Astrocyte of the hippocampus (primary cell): ENCODE measurements around the gene COL25A1.
A peak's percentile ranks its signal among the peaks of the same experiment; 100 is the strongest.
"Not testable (repeated sequence)": the region's sequence is repeated elsewhere in the genome, so short reads cannot be mapped to it uniquely, and the experiment has no call there.

Source experiments
- DNase-seq: peaks from one replicate; pipeline ENCODE4 v3.0.0; 2011; ENCODE audit warnings: low read depth, low spot score

Gene COL25A1

DNA sequence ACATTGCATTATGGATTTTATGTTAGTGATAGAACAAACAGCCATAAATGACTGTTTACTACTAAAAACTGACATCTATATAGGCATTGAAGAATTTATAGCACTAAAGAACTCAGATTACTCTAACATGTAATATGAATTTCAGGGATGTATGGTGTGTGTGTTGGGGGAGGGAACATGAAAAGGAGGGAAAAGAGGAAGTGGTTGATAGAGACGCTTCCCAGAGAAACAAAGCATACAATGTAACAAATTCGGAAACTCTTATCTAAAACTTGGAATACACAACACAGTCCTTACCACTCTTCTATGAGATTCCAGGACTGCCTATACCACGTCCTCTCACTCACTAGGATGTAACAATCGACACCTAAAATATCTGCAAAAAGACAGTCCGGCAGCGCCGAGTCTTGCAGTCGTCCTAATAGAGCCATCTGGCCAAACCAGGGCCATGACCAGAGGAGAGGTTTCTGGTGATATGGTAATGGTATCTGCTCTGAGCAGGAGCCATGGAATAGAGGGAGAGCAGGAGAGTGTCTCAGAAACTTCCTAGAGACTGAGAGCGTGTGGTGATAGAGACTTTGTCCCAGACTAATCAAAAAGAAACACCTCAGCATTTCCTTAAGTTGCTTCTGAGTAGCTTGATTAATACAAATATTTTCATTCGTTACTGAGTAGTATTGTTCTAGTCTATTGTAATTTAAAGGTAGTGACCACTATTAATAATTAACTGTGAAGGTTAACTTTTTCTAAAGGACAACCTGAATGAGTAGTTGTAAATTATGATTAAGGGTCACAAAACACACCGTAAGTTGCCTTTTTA lies 287.7 kb downstream of the COL25A1 start:
- no peak for DNase-seq

GRCh38 chr4:109012286-109012880 lies 290.1 kb downstream of the COL25A1 start:
- no peak for DNase-seq

- no peak for DNase-seq
Observed at GRCh38 chr4:109011241-109012026, 291.0 kb downstream of the COL25A1 start.

DNA sequence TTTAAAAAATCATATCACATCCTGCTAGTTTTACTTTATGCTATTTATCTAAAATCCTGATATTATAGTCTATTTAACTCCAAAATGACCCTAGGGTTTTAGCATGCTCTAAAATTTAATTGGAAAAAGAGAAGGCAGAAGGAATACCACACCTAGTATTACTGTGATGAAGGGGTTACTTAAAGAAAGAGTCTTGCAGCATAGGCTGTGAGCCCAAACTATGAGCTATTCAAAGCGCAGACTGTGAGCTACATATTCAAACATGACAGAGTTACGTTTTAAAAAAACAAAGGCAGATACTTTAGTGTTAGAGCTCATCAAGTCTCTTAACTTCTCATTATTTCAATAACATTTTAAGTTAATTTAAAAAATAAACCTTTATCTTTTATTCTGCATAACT lies 291.9 kb downstream of the COL25A1 start:
- no peak for DNase-seq

DNA sequence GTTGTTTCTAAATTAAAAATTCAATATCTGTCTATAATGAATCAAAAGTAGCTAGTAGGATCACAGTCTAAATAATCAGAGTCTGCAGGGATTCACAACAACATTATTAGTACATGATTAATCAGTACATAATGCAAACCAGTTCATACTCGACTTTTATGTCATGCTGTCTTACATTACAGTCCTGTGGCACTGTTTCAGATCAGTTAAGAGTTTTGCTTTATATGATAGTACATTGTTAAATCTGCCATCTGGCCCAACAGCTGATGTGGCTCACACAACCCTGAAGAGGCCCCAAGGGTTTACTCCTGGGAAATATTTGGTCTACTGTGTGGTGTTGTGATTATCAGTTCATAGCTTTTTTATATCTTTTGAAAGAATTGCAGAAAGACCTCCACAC lies 292.5 kb downstream of the COL25A1 start:
- no peak for DNase-seq

- DNase-seq = no peak
Observed at GRCh38 chr4:109007976-109008375, 294.5 kb downstream of the COL25A1 start.

- peak; percentile 61 for DNase-seq
Observed at GRCh38 chr4:109005523-109005922, 296.9 kb downstream of the COL25A1 start.

- DNase-seq = no peak
Observed at GRCh38 chr4:109004418-109004817, 298.0 kb downstream of the COL25A1 start.

DNA sequence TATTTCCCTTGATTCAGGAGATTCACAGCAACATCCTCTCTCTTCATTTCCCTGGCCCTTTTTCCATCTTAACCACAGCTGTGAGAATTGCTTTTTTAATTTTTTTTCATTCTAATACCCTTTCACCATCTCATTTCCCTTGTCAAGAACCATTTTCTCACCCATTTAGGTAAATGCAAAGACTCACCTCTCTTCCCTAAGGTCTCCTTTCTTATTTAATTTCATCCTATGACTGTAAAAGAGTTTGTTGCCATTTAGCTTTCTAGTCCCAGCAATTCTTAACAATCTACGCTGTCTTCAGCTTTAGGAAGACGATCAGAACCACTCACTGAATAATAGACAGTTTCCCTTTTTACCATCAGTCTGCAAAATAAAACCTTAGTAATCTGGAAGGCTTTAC lies 298.5 kb downstream of the COL25A1 start:
- no peak for DNase-seq

DNA sequence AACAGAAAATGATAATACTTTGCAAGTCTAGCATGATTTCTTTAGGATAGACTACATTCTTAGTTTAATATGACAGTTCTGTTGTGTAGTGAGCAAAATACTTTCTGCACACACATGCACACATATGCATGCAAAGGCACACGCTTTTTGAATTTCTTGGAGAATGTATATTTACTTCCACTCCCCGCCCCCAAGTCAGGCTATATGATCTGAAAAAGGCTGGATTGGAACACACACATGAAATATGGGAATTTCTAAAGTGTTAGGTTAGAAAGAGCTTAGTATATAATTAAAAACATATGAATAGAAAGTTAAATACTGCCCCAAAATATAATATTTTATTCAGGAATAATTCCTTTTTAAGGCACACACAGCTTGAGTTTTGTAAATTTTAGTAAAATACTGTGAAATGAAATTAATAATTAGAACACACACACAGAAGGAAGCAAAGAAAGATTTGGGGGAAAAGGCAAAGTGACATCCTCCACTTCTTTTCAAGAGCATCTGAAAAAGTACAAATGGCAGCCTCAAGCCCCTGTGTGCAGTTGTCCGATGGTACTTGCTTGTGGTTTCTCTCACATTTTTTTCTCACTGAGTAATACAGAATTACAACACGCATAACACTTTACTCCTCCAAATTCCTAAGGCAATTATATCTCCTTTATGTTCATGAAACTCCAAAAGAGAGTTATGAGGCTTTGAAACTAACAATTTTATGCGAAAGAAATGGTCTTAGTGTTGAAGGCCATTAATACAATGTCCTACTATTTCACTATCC lies 310.7 kb downstream of the COL25A1 start:
- peak; percentile 70 for DNase-seq

DNA sequence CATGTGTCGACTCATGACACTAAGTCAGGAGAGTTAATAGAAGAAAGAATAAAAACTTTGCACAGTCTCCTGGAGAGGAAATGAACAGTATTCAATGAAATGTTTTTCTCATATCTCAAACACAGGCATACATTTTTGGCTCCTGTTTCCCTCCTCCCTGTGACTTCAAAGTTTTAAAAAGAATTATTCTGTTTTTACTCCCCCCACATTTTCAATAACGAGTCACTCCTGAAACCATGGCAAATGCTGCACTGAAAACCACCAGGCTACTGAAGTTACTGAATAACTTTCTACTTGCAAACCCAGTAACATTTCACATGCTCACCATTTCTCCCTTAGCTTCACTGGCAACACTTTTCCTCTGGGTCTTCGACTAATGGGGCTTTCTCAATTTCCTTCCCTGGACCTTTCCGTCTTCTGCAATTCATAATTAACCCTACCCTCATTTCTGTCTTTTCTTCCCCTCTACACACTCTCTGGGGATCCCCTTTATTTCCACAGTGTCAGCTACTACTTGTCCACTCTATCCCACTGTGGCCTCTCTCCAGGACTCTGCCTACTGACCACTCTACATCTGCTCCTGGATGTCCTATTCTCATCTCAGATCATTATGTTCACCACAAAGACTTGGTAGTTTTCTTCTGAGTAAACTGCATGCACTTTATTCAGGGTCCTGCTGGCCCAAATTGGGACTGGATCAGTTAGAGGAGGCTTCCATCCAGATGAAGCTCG lies 313.8 kb downstream of the COL25A1 start:
- no peak for DNase-seq

GRCh38 chr4:108984495-108984894 lies 318.0 kb downstream of the COL25A1 start:
- not testable (repeated sequence) for DNase-seq

DNA sequence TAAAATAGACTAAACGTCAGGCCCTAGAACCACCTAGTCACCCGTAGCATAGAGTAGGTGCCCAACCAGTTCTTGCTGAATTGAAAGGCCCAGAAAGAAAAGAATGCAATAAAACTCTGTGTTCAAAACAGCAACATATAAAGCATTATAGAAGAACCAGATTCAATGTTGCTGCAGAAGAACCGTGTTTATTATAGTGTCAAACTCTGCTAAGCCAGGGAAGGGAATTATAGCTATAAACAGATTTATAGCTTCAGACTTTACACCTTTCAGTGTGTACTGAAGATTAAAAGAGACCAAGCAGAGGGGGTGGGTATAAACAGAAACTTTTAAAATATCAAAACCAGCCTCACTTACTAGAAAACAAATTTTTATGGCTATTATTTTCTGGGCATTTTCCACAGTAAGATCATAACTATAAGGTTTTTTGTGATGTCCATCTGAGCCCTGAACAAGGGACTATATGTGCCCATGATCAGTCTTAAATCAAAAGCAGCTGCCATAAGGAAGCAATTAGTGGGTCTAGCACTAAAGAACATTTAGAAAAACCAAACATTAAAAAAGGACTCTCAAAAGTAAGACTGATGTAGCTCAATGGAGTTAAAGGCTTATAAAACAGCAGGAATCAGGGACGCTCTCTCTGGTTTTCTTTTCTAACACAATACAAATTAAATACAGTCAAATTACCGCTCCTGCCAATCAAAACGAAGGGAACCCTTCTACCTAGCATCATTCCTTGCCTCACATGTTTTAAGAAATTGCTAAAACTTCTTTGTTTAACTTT lies 319.9 kb downstream of the COL25A1 start:
- DNase-seq = no peak

- no peak for DNase-seq
Observed at GRCh38 chr4:108980455-108981239, 321.8 kb downstream of the COL25A1 start.

- DNase-seq = no peak
Observed at GRCh38 chr4:108979759-108980158, 322.7 kb downstream of the COL25A1 start.

- DNase-seq = no peak
Observed at GRCh38 chr4:108978066-108978465, 324.4 kb downstream of the COL25A1 start.

DNA sequence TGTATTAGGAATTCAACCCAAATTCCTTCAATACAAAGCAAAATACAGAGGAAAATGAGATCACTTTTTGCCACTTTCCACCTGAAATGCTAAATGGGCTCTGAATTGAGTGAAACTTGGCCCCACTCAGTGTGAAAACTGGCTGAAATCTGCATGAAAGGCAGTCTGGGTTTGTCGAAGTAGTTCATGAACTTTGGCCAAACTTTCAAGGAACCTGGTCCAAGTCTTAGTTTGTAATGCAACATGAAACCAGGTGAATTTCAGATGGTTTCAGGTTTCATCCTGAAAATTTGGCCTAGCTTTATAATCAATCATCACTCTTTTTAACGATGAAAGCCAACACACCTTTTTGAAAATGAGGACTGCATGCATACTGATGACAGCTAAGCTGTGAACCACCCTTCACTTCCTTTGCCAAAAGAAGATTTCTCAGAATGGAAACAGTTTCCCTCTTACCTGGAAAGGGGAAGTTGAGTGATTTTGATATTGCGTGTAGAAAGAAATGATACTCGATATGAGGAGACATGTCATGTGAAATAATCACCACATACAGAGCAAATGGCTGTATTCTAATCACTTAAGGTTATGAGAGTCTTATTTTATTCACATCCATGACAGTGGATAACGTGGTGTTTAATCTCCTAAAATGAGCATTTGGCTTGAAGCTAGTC lies 329.7 kb downstream of the COL25A1 start:
- DNase-seq = no peak

DNA sequence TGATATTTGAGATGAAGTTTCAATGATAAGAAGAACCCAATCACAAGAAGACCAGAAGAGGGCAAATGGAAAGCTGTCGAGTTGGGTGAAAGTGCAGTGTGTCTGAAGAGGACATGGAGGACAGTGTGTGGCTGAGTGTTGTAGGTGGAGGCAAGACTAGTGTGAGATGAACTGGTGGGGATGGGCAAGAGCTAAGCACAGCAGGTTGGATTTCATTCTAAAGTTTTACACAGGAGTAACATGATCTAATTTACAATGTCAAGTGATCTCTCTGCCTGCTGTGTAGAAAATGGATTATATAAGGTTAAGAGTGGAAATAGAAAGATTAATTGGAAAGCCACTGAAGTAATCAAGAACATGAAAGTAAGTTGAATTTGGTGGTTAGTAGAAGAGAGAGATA lies 331.0 kb downstream of the COL25A1 start:
- no peak for DNase-seq
